Kidney capillary endothelial cell (primary cell): ENCODE results near the gene FIG4.
"Not testable (repeated sequence)": the region's sequence is repeated elsewhere in the genome, so short reads cannot be mapped to it uniquely, and the experiment has no call there.

Experiments
- DNase-seq: peaks from one replicate; pipeline ENCODE4 v3.0.0-alpha.2; 2018; ENCODE audit warnings: low spot score

Gene FIG4

GRCh38 chr6:109690737-109691621 is at the start of gene FIG4, which contains the start of gene AK9:
Gene FIG4, plus strand, starts transcription at chr6:109691296. Its CDS starts 140 bp downstream, at chr6:109691436.
Gene AK9, minus strand, starts transcription at chr6:109691202. Its CDS starts 15,457 bp downstream, at chr6:109675745.
- peak; percentile 83 for DNase-seq

GRCh38 chr6:109644131-109644530 is 47.0 kb upstream of the FIG4 start:
- no peak for DNase-seq

GRCh38 chr6:109653264-109653663 is 37.8 kb upstream of the FIG4 start:
- no peak for DNase-seq

GRCh38 chr6:109655761-109656262 is 35.3 kb upstream of the FIG4 start:
- DNase-seq: no peak

GRCh38 chr6:109660526-109661320 is 30.4 kb upstream of the FIG4 start:
- no peak for DNase-seq

- peak; percentile 67 for DNase-seq
Measured at GRCh38 chr6:109662192-109662591, 28.9 kb upstream of the FIG4 start.

GRCh38 chr6:109669811-109670210 is 21.3 kb upstream of the FIG4 start:
- DNase-seq: no peak

GRCh38 chr6:109671733-109672132 is 19.4 kb upstream of the FIG4 start:
- DNase-seq: no peak

GRCh38 chr6:109672175-109672574 is 18.9 kb upstream of the FIG4 start:
- DNase-seq: no peak

- DNase-seq: peak; percentile 83
Measured at GRCh38 chr6:109672839-109673238, 18.3 kb upstream of the FIG4 start.

GRCh38 chr6:109676724-109677123 is 14.4 kb upstream of the FIG4 start:
- DNase-seq: no peak

- no peak for DNase-seq
Measured at GRCh38 chr6:109678240-109678639, 12.9 kb upstream of the FIG4 start.

- DNase-seq: not testable (repeated sequence)
Measured at GRCh38 chr6:109678661-109679505, 12.2 kb upstream of the FIG4 start.

GRCh38 chr6:109686566-109687265 is 4.4 kb upstream of the FIG4 start:
- no peak for DNase-seq

GRCh38 chr6:109687271-109687761 is 3.8 kb upstream of the FIG4 start:
- no peak for DNase-seq

GRCh38 chr6:109690373-109690736 is 741 bp upstream of the FIG4 start:
- DNase-seq: no peak

GRCh38 chr6:109693111-109693510 is 2.0 kb downstream of the FIG4 start:
- DNase-seq: no peak

GRCh38 chr6:109695468-109695867 is 4.4 kb downstream of the FIG4 start:
- peak; percentile 26 for DNase-seq

GRCh38 chr6:109696355-109696754 is 5.3 kb downstream of the FIG4 start:
- DNase-seq: no peak

GRCh38 chr6:109701221-109701620 is 10.1 kb downstream of the FIG4 start:
- no peak for DNase-seq

- DNase-seq: no peak
Measured at GRCh38 chr6:109701774-109702173, 10.7 kb downstream of the FIG4 start.
